Measurements from ENCODE around the gene CCT6A.

- TF ChIP-seq CTCF (IDR thresholded peaks at IDR 0.05) (no peak), CHD2 (IDR thresholded peaks at IDR 0.05; ENCODE audit: low read length, partially characterized antibody) (no peak), USF2 (IDR thresholded peaks at IDR 0.05) (no peak), MAZ (IDR thresholded peaks at IDR 0.05; ENCODE audit: borderline replicate concordance, low read depth, low read length) (no peak), REST (IDR thresholded peaks at IDR 0.05) (no peak), TP53 (CRISPR knock-in tag; IDR thresholded peaks at IDR 0.05) (no peak), POLR2A (IDR thresholded peaks at IDR 0.05; ENCODE audit: low read length) (no peak), CBX2 (IDR thresholded peaks at IDR 0.05; ENCODE audit: borderline replicate concordance, low read depth) (no peak), SMC3 (IDR thresholded peaks at IDR 0.05) (no peak), JUN (IDR thresholded peaks at IDR 0.05) (no peak), E2F6 (IDR thresholded peaks at IDR 0.05; ENCODE audit: borderline replicate concordance, low read depth) (no peak), ZNF302 (CRISPR knock-in tag; IDR thresholded peaks at IDR 0.05) (no peak)
Measured at GRCh38 chr7:56091591-56091990, 40.0 kb downstream of the CCT6A start.
